GM12878 (cell line): ENCODE data around the gene ABI3. TPM values are rescaled to one million over a fixed set of nuclear protein-coding genes. Genes with fewer than 3 reads are reported as not detected.

ENCODE experiments used
- CHD4 ChIP-seq: fragments of 200-600 bp; sonication (generic); IDR thresholded peaks from 2 replicates; pipeline ENCODE4 v1.6.1; 2016; ENCODE audit warnings: mild to moderate bottlenecking
- EGR1 ChIP-seq, 2 experiments: IDR thresholded peaks; 1 replicate in 1 of 2; 2 replicates in 1 of 2; pipeline ENCODE4 v1.6.1; 2011 to 2012; ENCODE audit warnings: low read depth in 2 of 2, low read length in 2 of 2, borderline replicate concordance in 1 of 2, mild to moderate bottlenecking in 1 of 2, moderate library complexity in 1 of 2
- FOXM1 ChIP-seq: IDR thresholded peaks from 2 replicates; pipeline ENCODE4 v1.6.1; 2012; ENCODE audit warnings: low read depth, mild to moderate bottlenecking, inconsistent platforms, low read length, moderate library complexity
- IKZF2 ChIP-seq, 2 experiments: fragments of 450-650 bp; IDR thresholded peaks; 2 replicates each; pipeline ENCODE4 v1.6.1; 2017; ENCODE audit warnings: mild to moderate bottlenecking in 2 of 2, moderate library complexity in 2 of 2
- IRF5 ChIP-seq: fragments of 450-650 bp; IDR thresholded peaks from 2 replicates; pipeline ENCODE4 v1.6.1; 2017; ENCODE audit warnings: borderline replicate concordance
- KDM1A ChIP-seq: fragments of 200-600 bp; sonication (generic); IDR thresholded peaks from 2 replicates; pipeline ENCODE4 v1.6.1; 2016; ENCODE audit warnings: borderline replicate concordance
- MYB ChIP-seq: fragments of 150-350 bp; IDR thresholded peaks from 2 replicates; pipeline ENCODE4 v1.6.1; 2014; ENCODE audit warnings: mild to moderate bottlenecking, low read depth, low read length, borderline replicate concordance
- NR2F1 ChIP-seq: fragments of 450-650 bp; conservative IDR thresholded peaks from 2 replicates; pipeline ENCODE4 v1.6.1; 2017; ENCODE audit warnings: mild to moderate bottlenecking
- PML ChIP-seq: IDR thresholded peaks from 2 replicates; pipeline ENCODE4 v1.6.1; 2012; ENCODE audit warnings: low read length, inconsistent platforms
- POLR2AphosphoS5 ChIP-seq: IDR thresholded peaks from 2 replicates; pipeline ENCODE4 v1.6.1; 2011; ENCODE audit warnings: mild to moderate bottlenecking, low read length, inconsistent platforms
- RCOR1 ChIP-seq: conservative IDR thresholded peaks from 2 replicates; pipeline ENCODE4 v1.6.1; 2012; ENCODE audit warnings: low read depth, low read length, improper control_type of control experiment
- SKIL ChIP-seq: fragments of 450-650 bp; IDR thresholded peaks from 2 replicates; pipeline ENCODE4 v1.6.1; 2017; ENCODE audit warnings: mild to moderate bottlenecking, low read depth, inconsistent platforms; ENCODE audit not compliant: poor library complexity, severe bottlenecking
- SMC3 ChIP-seq: IDR thresholded peaks from 2 replicates; pipeline ENCODE4 v1.6.1; 2011; ENCODE audit warnings: low read length, improper control_type of control experiment, borderline replicate concordance
- SP1 ChIP-seq: IDR thresholded peaks from one replicate; pipeline ENCODE4 v1.6.1; 2011; ENCODE audit warnings: low read depth, low read length
- SREBF2 ChIP-seq: IDR thresholded peaks from 2 replicates; pipeline ENCODE4 v1.6.1; 2012; ENCODE audit warnings: mild to moderate bottlenecking, low read length
- TCF12 ChIP-seq: IDR thresholded peaks from 2 replicates; pipeline ENCODE4 v1.6.1; 2011; ENCODE audit warnings: low read depth, mild to moderate bottlenecking, low read length
- ZSCAN29 ChIP-seq: fragments of 450-650 bp; IDR thresholded peaks from 2 replicates; pipeline ENCODE4 v1.6.1; 2017; ENCODE audit warnings: mild to moderate bottlenecking, moderate library complexity
- polyA plus RNA-seq, 11 experiments: library from polyadenylated mRNA; depleted of rRNA in 4 of 11; unstranded in 6 of 11; stranded (reverse) in 5 of 11; fragments of >200 nt; fragmentation: Nextera tagmentation in 4 of 11; fragmentation: Illumina TruSeq in 1 of 11; extraction: Ambion mirVana in 4 of 11; extraction: Trizol in 1 of 11; gene quantifications; 1 replicate in 1 of 11; 2 replicates in 10 of 11; pipeline versions ENCODE4 v1.2.1 to v1.2.3, GENCODE V29; 2011 to 2016; ENCODE audit warnings: inconsistent platforms in 2 of 11, missing spikeins in 2 of 11, low read depth in 1 of 11
- total RNA-seq, 4 experiments: library from RNA; depleted of rRNA in 3 of 4; stranded (reverse); fragments of >200 nt in 3 of 4; fragmentation: Illumina TruSeq in 1 of 4; extraction: Trizol in 1 of 4; gene quantifications; 2 replicates each; pipeline versions ENCODE4 v1.2.1 to v1.2.3, GENCODE V29; 2013 to 2021
- TF ChIP-seq, protein P1 (sequence below): IDR thresholded peaks from 2 replicates; pipeline ENCODE4 v1.6.1; 2012; ENCODE audit warnings: low read depth, low read length, improper control_type of control experiment
- TF ChIP-seq, protein P2 (sequence below): IDR thresholded peaks from 2 replicates; pipeline ENCODE4 v1.6.1; 2012; ENCODE audit warnings: low read length, inconsistent platforms
- TF ChIP-seq, protein P3 (sequence below): fragments of 450-650 bp; IDR thresholded peaks from 2 replicates; pipeline ENCODE4 v1.6.1; 2017; ENCODE audit warnings: mild to moderate bottlenecking, moderate library complexity
- TF ChIP-seq, protein P4 (sequence below), 3 experiments: IDR thresholded peaks in 2 of 3; conservative IDR thresholded peaks in 1 of 3; 2 replicates each; pipeline ENCODE4 v1.5.1; 2011; ENCODE audit warnings: low read depth in 3 of 3, low read length in 3 of 3, mild to moderate bottlenecking in 3 of 3, control low read depth in 2 of 3, moderate library complexity in 2 of 3, inconsistent platforms in 1 of 3, mixed read lengths in 1 of 3; ENCODE audit not compliant: control insufficient read depth in 2 of 3, insufficient read depth in 1 of 3; ENCODE audit errors: extremely low read depth in 1 of 3

The ABI3 gene
- total and polyA plus RNA-seq, 10 of the 15 experiments (the other 5 are each of a cell fraction or from before 2014, with no cell fraction given) = 13.4 to 109 (median 51.1) TPM

DNA sequence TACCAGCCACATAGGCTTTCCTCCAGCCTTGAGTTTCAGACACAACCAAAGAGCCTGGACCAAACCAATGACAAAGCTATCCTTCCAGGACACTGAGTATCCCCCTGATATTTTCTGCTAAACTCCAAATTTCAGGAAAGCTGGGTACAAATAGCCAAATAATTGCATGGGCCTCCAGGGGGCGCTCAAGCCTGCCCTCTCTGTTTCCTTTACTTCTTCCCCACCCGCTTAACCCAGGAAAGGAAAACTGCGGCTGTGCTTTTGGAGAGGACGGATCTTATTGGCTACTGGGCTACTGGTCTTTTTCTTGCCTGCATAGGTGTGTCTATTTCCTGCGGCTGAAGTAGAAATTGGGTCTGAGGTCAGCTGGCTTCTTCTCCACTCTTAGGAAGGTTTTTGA lies 30.2 kb upstream of the ABI3 start (continued):
- TF ChIP-seq FOXM1 (0 out of 2 replicates have a peak, but pooled peaks have one; percentile 16), PML (no peak), SP1 (no peak), CHD4 (no peak), IKZF2 (IDR thresholded peaks at IDR 0.05) (peak; percentile 60 to 62; a peak in 3 of 4 replicates), MYB (no peak), SMC3 (peak; percentile 94), SKIL (no peak), RCOR1 (no peak), NR2F1 (no peak), EGR1 (IDR thresholded peaks at IDR 0.05; ENCODE audit: borderline replicate concordance in 1 of 2, low read depth in 2 of 2, low read length in 2 of 2) (no peak), SREBF2 (no peak), IRF5 (no peak), KDM1A (no peak), ZSCAN29 (no peak), TCF12 (0 out of 2 replicates have a peak, but pooled peaks have one; percentile 7), POLR2AphosphoS5 (no peak)
- TF ChIP-seq, protein P1, sequence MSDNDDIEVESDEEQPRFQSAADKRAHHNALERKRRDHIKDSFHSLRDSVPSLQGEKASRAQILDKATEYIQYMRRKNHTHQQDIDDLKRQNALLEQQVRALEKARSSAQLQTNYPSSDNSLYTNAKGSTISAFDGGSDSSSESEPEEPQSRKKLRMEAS = no peak
- TF ChIP-seq, protein P2, sequence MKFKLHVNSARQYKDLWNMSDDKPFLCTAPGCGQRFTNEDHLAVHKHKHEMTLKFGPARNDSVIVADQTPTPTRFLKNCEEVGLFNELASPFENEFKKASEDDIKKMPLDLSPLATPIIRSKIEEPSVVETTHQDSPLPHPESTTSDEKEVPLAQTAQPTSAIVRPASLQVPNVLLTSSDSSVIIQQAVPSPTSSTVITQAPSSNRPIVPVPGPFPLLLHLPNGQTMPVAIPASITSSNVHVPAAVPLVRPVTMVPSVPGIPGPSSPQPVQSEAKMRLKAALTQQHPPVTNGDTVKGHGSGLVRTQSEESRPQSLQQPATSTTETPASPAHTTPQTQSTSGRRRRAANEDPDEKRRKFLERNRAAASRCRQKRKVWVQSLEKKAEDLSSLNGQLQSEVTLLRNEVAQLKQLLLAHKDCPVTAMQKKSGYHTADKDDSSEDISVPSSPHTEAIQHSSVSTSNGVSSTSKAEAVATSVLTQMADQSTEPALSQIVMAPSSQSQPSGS = no peak
- TF ChIP-seq, protein P3, sequence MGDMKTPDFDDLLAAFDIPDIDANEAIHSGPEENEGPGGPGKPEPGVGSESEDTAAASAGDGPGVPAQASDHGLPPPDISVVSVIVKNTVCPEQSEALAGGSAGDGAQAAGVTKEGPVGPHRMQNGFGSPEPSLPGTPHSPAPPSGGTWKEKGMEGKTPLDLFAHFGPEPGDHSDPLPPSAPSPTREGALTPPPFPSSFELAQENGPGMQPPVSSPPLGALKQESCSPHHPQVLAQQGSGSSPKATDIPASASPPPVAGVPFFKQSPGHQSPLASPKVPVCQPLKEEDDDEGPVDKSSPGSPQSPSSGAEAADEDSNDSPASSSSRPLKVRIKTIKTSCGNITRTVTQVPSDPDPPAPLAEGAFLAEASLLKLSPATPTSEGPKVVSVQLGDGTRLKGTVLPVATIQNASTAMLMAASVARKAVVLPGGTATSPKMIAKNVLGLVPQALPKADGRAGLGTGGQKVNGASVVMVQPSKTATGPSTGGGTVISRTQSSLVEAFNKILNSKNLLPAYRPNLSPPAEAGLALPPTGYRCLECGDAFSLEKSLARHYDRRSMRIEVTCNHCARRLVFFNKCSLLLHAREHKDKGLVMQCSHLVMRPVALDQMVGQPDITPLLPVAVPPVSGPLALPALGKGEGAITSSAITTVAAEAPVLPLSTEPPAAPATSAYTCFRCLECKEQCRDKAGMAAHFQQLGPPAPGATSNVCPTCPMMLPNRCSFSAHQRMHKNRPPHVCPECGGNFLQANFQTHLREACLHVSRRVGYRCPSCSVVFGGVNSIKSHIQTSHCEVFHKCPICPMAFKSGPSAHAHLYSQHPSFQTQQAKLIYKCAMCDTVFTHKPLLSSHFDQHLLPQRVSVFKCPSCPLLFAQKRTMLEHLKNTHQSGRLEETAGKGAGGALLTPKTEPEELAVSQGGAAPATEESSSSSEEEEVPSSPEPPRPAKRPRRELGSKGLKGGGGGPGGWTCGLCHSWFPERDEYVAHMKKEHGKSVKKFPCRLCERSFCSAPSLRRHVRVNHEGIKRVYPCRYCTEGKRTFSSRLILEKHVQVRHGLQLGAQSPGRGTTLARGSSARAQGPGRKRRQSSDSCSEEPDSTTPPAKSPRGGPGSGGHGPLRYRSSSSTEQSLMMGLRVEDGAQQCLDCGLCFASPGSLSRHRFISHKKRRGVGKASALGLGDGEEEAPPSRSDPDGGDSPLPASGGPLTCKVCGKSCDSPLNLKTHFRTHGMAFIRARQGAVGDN = no peak
- TF ChIP-seq, protein P4, sequence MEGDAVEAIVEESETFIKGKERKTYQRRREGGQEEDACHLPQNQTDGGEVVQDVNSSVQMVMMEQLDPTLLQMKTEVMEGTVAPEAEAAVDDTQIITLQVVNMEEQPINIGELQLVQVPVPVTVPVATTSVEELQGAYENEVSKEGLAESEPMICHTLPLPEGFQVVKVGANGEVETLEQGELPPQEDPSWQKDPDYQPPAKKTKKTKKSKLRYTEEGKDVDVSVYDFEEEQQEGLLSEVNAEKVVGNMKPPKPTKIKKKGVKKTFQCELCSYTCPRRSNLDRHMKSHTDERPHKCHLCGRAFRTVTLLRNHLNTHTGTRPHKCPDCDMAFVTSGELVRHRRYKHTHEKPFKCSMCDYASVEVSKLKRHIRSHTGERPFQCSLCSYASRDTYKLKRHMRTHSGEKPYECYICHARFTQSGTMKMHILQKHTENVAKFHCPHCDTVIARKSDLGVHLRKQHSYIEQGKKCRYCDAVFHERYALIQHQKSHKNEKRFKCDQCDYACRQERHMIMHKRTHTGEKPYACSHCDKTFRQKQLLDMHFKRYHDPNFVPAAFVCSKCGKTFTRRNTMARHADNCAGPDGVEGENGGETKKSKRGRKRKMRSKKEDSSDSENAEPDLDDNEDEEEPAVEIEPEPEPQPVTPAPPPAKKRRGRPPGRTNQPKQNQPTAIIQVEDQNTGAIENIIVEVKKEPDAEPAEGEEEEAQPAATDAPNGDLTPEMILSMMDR (IDR thresholded peaks at IDR 0.05 in 2 of 3, conservative IDR thresholded peaks at IDR 0.05 in 1 of 3; ENCODE audit: control insufficient read depth in 2 of 3, extremely low read depth in 1 of 3, insufficient read depth in 1 of 3, low read depth in 3 of 3, low read length in 3 of 3) = peak; percentile 81 to 88 (median 88)
